ENCODE results near the gene IMPG1. TPM values are rescaled to one million over a fixed set of nuclear protein-coding genes. Genes with fewer than 3 reads are reported as not detected.

IMPG1 gene
- total RNA-seq, 1 experiment from 2014 or later: not detected

- Histone ChIP-seq H2BK5ac (ENCODE audit: insufficient read length, low read length) (no peak overlapping the region), H2AK5ac (ENCODE audit: insufficient read length, low read length) (no peak overlapping the region), H2BK20ac (ENCODE audit: low read depth, low read length, poor library complexity, severe bottlenecking) (no peak overlapping the region), H3K27me3 (ENCODE audit: insufficient read depth, low read length) (peaks cover 5% of the 10 kb centered on the region; the same call in 1 of the 2 replicates), H3K79me2 (ENCODE audit: insufficient read depth, low read length) (no peaks in the 10 kb centered on the region), H4K91ac (ENCODE audit: insufficient read length, low read depth, low read length) (no peak overlapping the region), H3K4me1 (ENCODE audit: insufficient read depth, low read length) (peaks cover 2% of the 10 kb centered on the region; the same call in 1 of the 2 replicates), H2BK15ac (ENCODE audit: low read depth, low read length) (no peak overlapping the region), H4K5ac (ENCODE audit: insufficient read length, low read depth, low read length) (no peak overlapping the region), H2AFZ (ENCODE audit: low read length) (no peak overlapping the region), H3K4me2 (ENCODE audit: insufficient read depth, insufficient read length, low read length) (no peak overlapping the region), H3T11ph (ENCODE audit: low read length) (no peak overlapping the region), H3K23me2 (ENCODE audit: insufficient read length, low read depth, low read length, poor library complexity, severe bottlenecking) (peaks cover 5% of the 10 kb centered on the region), H3K23ac (ENCODE audit: insufficient read length, low read depth, low read length) (no peak overlapping the region), H3K4ac (ENCODE audit: low read depth, low read length) (no peak overlapping the region), H4K8ac (replicated peaks; ENCODE audit: insufficient read length, low read depth, low read length) (no peak overlapping the region), H3K9ac (ENCODE audit: extremely low read depth, insufficient read length, low read length) (no peak overlapping the region), H3K9me3 (ENCODE audit: control insufficient read depth, low read depth, low read length) (no peaks in the 10 kb centered on the region), H3K79me1 (ENCODE audit: insufficient read depth, low read depth, low read length, poor library complexity, severe bottlenecking) (no peaks in the 10 kb centered on the region), H3K18ac (ENCODE audit: insufficient read length, low read depth, low read length) (no peak overlapping the region), H4K20me1 (ENCODE audit: control insufficient read depth, insufficient read depth, insufficient read length) (no peaks in the 10 kb centered on the region), H2BK120ac (ENCODE audit: low read depth, low read length, poor library complexity, severe bottlenecking) (no peak overlapping the region), H3K14ac (ENCODE audit: insufficient read depth, low read length) (no peak overlapping the region), H2BK12ac (ENCODE audit: insufficient read length, low read depth, low read length) (no peak overlapping the region), H3K56ac (ENCODE audit: insufficient read length, low read depth, low read length) (no peak overlapping the region), H3K27ac (ENCODE audit: insufficient read length, low read depth, low read length) (no peak overlapping the region)
- DNase-seq: no peak
- TF ChIP-seq, protein P1, sequence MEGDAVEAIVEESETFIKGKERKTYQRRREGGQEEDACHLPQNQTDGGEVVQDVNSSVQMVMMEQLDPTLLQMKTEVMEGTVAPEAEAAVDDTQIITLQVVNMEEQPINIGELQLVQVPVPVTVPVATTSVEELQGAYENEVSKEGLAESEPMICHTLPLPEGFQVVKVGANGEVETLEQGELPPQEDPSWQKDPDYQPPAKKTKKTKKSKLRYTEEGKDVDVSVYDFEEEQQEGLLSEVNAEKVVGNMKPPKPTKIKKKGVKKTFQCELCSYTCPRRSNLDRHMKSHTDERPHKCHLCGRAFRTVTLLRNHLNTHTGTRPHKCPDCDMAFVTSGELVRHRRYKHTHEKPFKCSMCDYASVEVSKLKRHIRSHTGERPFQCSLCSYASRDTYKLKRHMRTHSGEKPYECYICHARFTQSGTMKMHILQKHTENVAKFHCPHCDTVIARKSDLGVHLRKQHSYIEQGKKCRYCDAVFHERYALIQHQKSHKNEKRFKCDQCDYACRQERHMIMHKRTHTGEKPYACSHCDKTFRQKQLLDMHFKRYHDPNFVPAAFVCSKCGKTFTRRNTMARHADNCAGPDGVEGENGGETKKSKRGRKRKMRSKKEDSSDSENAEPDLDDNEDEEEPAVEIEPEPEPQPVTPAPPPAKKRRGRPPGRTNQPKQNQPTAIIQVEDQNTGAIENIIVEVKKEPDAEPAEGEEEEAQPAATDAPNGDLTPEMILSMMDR (conservative IDR thresholded peaks at IDR 0.05): no peak
- Mint-ChIP-seq H3K4me1 (peaks cover 22% of the 10 kb centered on the region in 2 experiments), H3K36me3 (ENCODE audit: insufficient read depth in 1 of 3, low read depth in 3 of 3) (no peaks in the 10 kb centered on the region), H3K9me3 (no peaks in the 10 kb centered on the region), H3K4me3 (no peak overlapping the region), H3K27ac (no peak overlapping the region), H3K27me3 (ENCODE audit: low read depth) (peaks cover 42% of the 10 kb centered on the region)
- no CpG with 5 or more reads among the region's 7 CpGs for WGBS (ENCODE audit: extremely low coverage, insufficient read length, low lambda C conversion rate)
Measured at GRCh38 chr6:75933387-75933975, 139.0 kb downstream of the IMPG1 start.
